Stimulated activated CD8-positive, alpha-beta memory T cell treated with anti-CD3 and anti-CD28 coated beads, Interleukin-7, amount 100 ng/mL, for 4 hours (primary cell): ENCODE results near the gene SPATA32.

ENCODE experiments used
- DNase-seq, 2 donors: peaks; one replicate each; pipeline ENCODE4 v3.0.0-alpha.2; 2020; ENCODE audit warnings: low read depth in 2 of 2

The SPATA32 gene

DNA sequence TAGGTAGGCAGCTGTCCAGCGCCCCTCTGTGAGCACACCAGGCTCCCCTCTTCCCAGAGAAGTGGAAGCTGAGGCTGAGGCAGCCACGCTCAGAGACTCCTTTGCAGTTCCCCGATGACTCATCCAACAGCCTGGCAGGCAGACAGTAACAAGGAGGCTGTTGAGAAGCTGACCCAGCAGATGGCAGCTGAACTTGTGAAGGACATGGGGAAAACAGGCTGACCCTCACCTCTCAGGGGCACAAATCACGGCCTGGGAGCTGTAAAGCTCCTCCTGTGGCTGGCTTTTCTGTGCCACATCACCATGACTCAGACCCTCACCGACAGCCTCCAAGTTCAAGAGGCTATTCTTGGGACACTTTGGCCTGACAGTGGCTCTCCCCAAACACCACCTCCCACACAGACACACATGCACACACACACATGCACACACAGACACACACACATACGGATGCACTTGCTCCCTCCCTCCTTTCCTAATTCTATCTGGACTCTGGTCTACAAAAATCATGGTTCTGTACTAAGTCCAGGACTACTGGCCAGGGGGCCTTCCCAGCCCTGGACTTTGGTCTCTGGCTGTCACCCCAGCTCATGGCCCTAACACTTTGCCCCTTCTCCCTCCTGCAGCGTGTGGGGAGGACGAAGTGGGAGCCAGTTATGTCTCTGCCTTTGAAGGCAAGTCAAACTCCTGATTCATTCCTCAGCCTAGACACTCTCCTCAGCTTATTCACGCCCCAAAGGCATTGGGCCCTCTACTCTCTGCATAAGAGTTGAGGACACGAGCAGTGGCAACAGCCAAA is 31.7 kb upstream of the SPATA32 start:
- no peak for DNase-seq

- DNase-seq, result no peak
These were observed 31.0 kb upstream of the SPATA32 start for GRCh38 chr17:45292696-45293412.

DNA sequence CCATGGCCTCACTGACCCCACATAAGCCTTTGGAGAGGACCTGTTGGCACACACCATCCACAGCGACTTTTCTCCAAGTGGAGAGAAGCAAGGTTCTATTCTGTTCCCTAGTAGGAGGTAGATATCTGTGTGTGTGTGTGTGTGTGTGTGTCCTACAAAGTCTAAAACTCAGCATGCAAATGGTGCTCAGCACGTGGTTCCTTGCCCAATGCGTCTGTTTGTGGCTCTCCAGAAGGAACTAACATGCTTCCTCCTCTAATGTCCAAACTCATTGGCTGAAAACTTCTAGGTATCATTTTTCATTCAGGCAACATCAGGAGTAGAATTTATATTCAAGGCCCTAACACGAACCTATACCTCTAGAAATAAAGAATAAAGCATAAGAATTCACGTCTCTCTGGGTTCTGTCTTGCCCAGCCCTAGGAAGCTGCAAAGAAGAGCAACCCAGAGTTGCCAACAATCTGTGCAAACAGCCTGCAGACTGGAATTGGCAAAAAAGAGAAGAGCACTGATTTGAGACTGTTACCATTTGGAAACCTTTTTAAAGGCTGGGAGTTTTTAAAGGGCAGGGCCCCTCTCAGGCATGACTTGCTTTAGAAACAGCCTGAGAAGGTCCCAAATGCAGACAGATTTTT is 29.4 kb upstream of the SPATA32 start:
- DNase-seq, result no peak

DNA sequence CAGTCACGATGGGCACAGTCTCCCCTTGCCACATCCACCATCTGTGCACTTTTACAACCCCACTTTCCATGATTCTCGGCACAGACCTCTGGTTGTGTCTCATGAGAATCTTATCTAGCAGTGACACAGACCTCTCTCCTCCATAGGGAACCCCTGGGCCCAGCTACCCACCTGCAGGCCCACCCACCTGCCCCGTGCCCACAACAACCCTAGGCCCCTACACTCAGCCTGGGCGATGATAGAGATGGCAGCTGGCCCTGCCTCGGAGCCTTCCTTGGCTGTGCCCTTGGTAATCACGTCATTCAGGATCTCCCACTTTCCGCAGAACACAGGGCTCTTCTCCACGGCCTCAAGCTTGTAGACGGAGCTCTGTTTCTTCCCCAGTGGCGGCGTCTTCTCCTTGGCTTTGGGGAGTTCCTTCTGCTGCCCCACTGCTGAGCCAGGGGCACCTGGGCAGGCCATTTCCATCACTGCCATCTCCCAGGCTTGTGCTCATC is 28.4 kb upstream of the SPATA32 start:
- DNase-seq, result no peak

DNA sequence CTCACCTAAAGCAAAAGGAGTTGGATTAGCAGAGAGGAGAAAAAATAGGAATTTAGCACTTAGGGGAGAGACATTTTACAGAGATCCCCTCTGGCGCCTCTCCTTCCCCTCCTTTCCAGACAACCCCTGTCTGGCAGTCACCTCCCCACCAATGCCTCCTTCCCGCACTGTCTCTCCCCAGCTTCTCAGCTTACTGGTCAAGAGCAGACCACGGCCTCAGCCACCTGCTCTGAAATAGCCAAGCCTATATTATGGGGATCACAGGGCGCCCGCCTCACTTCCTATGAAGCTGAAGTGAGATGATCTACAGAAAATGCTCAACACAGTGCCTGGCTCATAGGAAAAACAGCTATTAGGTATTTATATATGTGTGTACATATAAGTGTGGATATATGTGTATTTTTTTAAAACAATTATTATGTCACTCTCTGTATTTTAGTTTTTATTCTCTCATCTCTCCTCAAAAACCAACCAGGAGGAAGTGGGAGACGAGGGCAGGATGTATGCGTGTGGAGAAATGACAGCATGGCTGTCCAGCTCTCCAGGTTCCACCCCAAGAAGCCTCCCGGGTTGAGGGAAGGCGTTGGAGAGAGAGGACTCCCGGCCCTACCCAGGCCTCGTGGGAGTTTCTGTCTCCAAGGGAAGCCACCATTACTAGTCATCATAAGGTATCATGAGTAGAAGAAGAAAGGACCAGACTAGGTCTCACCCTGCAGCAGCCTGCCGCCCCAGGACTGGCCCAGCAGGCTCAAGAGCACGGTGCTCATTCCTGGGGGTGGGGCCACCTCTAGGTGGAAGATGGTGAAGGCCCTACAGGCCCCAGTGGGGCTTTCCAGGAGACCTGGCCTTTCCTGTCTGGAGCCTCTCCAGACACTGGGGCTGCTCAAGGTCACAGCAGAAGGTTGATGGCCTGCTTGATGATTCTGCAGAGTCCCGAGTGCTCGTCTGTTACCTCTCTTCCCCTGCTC is 27.7 kb upstream of the SPATA32 start:
- no peak for DNase-seq

DNA sequence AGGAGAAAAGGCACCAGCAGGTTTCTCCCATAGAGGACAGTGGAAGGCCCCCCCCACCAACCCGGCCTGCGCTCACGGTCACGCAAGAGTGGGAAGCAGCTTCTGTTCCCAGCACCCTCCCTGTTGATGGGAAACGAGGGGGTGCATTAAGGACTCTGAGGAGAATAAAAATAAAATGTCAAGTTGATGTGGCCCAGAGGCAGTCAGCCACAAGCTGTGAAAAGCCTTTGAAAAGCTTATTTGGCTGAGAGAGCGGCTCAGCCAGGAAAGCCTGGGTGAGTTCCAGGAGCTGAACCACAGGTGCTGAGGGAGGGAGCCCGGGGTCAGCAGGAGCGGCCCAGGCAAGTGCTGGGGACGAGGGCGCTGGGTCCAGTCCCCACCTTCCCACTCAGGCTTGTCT is 26.9 kb upstream of the SPATA32 start:
- DNase-seq, result no peak

- DNase-seq, result no peak
These were observed 25.9 kb upstream of the SPATA32 start for GRCh38 chr17:45287526-45288500.

DNA sequence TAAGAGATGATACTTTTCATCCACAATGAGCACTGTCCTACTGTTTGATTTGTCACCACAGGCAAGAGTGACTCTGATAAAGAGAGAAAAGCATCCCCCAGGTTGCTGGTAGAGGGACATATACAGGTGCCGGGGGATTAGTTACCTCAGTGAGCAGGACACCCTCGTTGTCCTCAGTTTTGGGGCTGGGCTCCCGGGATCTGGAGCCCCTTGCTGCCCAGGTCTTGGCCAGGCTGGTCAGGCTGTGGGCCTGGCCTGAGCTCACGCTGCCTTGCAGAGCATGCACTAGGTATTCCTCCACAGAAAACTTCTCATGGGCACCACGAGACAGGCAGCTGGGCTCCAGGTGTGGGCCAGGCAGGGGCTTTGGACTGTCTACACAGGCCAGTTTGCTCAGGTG is 24.4 kb upstream of the SPATA32 start:
- no peak for DNase-seq

DNA sequence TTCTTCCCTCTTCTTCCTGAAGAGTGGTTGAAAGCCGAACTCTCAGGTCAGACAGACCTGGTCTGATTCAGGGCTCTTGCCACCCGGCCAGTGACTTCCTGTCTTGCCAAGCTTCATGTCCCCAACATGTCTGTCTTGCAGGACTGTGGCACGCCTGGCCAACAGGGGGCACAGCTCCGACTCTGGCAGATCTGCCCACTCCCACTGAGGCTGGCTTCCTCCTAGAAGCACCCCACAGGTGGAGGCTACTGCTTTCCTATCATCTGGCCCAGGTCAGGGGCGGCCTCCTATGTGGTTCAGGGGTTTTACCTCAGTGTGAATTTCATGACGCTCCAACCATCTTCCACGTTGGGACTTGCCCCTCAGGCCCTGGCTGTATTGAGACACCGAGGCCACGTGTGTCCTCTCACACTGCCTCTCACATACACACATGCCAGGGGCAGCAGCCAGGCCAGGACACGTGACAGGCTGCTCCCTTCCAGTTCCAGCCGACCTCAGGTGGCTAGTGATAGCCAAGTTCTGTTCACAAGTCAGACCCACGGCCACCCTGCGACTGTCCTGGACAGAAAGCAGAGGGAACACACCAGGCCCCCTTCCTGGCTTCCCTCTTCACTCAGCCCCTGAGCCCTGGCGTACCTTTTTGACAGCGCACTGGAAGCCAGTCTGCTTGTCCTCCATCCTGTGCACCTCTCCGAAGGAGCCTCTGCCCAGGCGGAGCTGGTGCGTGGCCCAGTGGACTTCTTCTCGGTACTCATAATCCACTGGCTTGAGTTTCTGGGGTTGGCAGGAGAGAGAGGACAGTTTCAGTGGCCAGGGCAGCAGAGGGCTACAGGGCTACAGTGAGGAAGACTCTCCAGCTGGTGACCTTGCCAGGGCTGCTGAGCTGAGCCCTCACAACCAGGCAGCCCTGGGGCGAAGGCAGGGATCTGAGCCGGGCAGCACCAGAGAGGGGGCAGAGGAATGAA is 22.6 kb upstream of the SPATA32 start:
- no peak for DNase-seq

GRCh38 chr17:45283711-45284110 is 21.8 kb upstream of the SPATA32 start:
- DNase-seq, result no peak

DNA sequence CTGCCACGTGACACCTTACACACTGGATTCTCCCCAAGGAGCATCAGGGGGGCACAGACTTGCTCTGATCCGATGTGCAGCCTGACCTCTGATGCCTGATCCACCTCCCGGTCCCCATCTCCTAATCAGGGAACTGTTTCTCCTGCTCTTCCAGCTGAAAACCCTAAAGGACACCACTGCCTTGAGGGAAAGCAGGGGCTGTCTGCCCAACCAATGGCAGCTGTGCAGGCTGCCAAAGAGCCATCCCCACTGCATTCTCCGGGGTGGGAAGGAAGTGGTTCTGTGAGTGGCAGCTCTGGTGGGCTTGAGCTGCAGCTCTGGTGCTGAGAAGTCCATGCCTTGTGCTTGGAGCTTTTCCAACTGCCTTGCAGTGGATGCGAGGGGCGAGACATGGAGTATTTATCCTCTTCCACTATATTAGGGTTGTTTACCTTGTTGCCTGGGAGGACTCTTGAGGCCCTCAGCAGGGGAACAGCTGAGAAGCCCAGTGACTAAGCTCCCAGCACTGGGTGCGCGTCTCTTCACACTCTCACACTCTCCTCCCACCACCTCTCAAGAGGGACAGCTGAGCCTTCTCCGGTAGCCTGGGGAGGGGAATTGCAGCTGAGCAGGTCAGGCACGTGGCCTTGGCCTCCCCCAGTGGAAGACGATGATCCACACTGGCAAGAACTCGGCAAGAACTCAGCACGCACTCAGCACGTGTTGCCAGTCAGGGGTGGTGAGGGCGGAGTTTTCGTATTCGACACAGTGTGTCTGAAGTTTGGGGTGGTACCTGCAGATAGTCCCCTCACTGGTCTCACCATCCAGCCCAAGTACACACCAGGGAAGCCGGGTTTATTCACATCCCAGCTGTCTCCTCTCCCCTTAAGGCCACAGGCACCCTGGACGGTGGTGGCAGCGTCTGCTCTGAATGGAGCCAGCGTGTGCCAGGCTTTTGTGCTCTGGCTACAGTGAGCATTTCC is 21.1 kb upstream of the SPATA32 start:
- DNase-seq, result no peak

DNA sequence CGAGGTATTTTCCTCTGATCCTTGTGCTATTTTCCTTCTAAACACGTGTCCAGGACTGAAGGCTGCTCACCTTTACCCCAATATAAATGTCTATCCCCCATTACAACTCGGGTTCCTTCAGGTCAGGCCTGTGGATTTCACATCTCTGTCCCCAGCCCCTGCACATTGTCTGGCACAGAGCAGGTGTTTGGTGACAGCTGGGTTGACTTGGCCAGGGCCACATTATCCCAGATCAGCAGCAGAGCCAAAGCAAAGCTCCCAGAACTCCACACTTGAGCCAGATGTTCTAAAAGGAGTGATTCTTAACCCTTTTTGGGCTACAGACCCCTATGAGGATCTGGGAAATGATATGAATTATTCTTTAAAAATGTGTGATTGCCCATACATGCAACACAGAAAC is 18.0 kb upstream of the SPATA32 start:
- DNase-seq, result no peak

GRCh38 chr17:45277992-45278391 is 16.1 kb upstream of the SPATA32 start:
- no peak for DNase-seq

DNA sequence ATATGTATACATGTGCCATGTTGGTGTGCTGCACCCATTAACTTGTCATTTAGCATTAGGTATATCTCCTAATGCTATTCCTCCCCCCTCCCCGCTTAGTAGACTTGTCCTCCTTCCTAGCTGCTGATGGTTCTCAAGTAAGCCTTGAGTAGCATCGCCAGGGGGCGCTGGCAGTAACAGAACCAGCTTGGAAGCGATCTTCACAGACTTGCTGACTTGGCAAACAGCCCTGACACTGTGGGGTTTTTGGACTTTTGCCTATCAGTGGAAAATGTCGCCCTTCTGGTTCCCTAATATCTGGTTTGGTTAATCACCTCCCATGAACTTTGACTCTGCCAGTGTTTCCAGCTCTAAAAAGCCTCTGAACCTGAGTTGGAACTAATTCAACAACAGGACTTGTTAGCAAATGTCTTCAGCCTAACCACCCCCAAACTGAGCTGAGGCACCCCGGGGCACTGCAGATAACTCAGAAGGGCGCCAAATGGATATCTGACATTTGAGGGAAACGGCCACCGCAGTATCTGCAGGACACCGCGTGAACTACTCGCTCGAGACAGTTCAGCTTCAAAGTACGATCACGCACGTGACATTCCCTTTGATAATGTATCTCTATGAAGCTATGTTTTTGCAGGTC is 15.4 kb upstream of the SPATA32 start:
- DNase-seq, result peak; percentile 78 to 85

DNA sequence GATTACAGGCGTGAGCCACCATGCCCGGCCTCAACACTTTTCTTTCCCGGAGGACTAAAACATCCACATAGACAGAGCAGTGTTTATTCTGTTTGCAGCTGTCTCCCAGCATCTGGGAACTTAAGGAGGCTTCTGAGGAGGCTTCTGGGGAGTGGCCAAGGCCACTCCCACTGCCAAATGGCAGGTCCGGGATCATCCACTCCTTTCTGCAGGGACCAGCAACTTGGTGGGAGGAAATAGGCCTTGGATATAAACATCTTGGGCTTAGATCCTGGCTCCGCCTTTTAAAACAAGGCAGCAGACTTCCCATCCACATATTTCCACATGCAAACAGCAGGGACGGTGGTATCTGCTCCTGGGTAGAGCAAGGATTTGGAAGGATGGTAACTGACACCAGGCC is 14.1 kb upstream of the SPATA32 start:
- no peak for DNase-seq

- no peak for DNase-seq
These were observed 12.1 kb upstream of the SPATA32 start for GRCh38 chr17:45274033-45274432.

GRCh38 chr17:45273551-45273957 is 11.7 kb upstream of the SPATA32 start:
- DNase-seq, result no peak
